Naive thymus-derived CD4-positive, alpha-beta T cell (primary cell): ENCODE data around the gene CCDC61. TPM values are rescaled to one million over a fixed set of nuclear protein-coding genes. Genes with fewer than 3 reads are reported as not detected.

Experiments
- ATAC-seq: fragments of 150-1000 bp; cut with Tn5 transposase; 2 replicates; pipeline ENCODE4 v1.10.0; 2021; ENCODE audit warnings: mild to moderate bottlenecking, moderate library complexity
- CTCF ChIA-PET: fragments of 350-600 bp; sonication (Branson Sonifier 250); formaldehyde crosslinking; loops from one replicate; lab custom pipeline; 2021; ENCODE audit warnings: antibody characterized with exemption; lab: Charles Lee
- POLR2A ChIA-PET: fragments of 350-600 bp; sonication (Branson Sonifier 250); formaldehyde crosslinking; loops from one replicate; lab custom pipeline; 2021; ENCODE audit warnings: antibody characterized with exemption, inconsistent platforms; lab: Charles Lee
- DNase-seq, 9 donors: peaks; one replicate each; pipeline versions ENCODE4 v3.0.0 to v3.0.0-alpha.2; 2020 to 2022; ENCODE audit warnings: mixed read lengths in 1 of 9
- H3K27ac ChIP-seq: one replicate; pipeline ENCODE4 v1.7.0; 2013; ENCODE audit warnings: mild to moderate bottlenecking, low read depth, low read length, moderate library complexity
- H3K27me3 ChIP-seq, 2 donors: one replicate each; pipeline ENCODE4 v1.7.0; 2013; ENCODE audit warnings: low read length in 2 of 2, mild to moderate bottlenecking in 2 of 2, moderate library complexity in 2 of 2; ENCODE audit not compliant: control insufficient read depth in 2 of 2, insufficient read depth in 2 of 2
- H3K36me3 ChIP-seq, 3 experiments: 1 replicate in 2 of 3; 2 replicates in 1 of 3; pipeline ENCODE4 v1.7.0; 2013; ENCODE audit warnings: low read length in 3 of 3, mild to moderate bottlenecking in 3 of 3, moderate library complexity in 1 of 3; ENCODE audit not compliant: insufficient read depth in 3 of 3, control insufficient read depth in 2 of 3
- H3K4me1 ChIP-seq, 2 donors: one replicate each; pipeline ENCODE4 v1.7.0; 2013; ENCODE audit warnings: low read length in 2 of 2, mild to moderate bottlenecking in 2 of 2, moderate library complexity in 1 of 2; ENCODE audit not compliant: control insufficient read depth in 2 of 2, insufficient read depth in 2 of 2
- H3K4me3 ChIP-seq: 2 replicates; pipeline ENCODE4 v1.7.0; 2013; ENCODE audit warnings: mild to moderate bottlenecking, low read length
- H3K9me3 ChIP-seq, 3 experiments: 1 replicate in 2 of 3; 2 replicates in 1 of 3; pipeline ENCODE4 v1.7.0; 2013; ENCODE audit warnings: low read length in 3 of 3; ENCODE audit not compliant: control insufficient read depth in 2 of 3
- H3K27ac Mint-ChIP-seq, 9 donors: one replicate each; pipeline ENCODE4 v1.8.0; 2020 to 2022; ENCODE audit warnings: mixed read lengths in 9 of 9, mild to moderate bottlenecking in 8 of 9, moderate library complexity in 5 of 9, inconsistent platforms in 2 of 9
- H3K27me3 Mint-ChIP-seq, 5 donors: one replicate each; pipeline ENCODE4 v1.8.0; 2021 to 2022; ENCODE audit warnings: mixed read lengths in 5 of 5, mild to moderate bottlenecking in 1 of 5
- H3K36me3 Mint-ChIP-seq, 5 donors: one replicate each; pipeline ENCODE4 v1.8.0; 2020 to 2022; ENCODE audit warnings: mixed read lengths in 5 of 5, mild to moderate bottlenecking in 3 of 5, inconsistent platforms in 1 of 5
- H3K4me1 Mint-ChIP-seq, 7 donors: one replicate each; pipeline ENCODE4 v1.8.0; 2020 to 2022; ENCODE audit warnings: mixed read lengths in 7 of 7, mild to moderate bottlenecking in 3 of 7, inconsistent platforms in 1 of 7
- H3K4me3 Mint-ChIP-seq, 10 donors: one replicate each; pipeline ENCODE4 v1.8.0; 2020 to 2022; ENCODE audit warnings: mild to moderate bottlenecking in 10 of 10, mixed read lengths in 10 of 10, moderate library complexity in 6 of 10, inconsistent platforms in 2 of 10
- H3K9me3 Mint-ChIP-seq, 11 donors: one replicate each; pipeline ENCODE4 v1.8.0; 2020 to 2022; ENCODE audit warnings: mixed read lengths in 11 of 11, mild to moderate bottlenecking in 4 of 11, inconsistent platforms in 1 of 11, moderate library complexity in 1 of 11
- intact Hi-C, 2 donors: fragments of 100-400 bp; cut with micrococcal nuclease; formaldehyde crosslinking; loops; one replicate each; pipeline ENCODE4 v1.15.1; 2023
- polyA plus RNA-seq, 2 donors: library from polyadenylated mRNA; unstranded; fragments of 300-500 nt; fragmentation: Illumina TruSeq; gene quantifications; one replicate each; pipeline ENCODE4 v1.2.3, GENCODE V29; 2021
- total RNA-seq, 6 experiments: library from RNA in 5 of 6; stranded (reverse) in 5 of 6; gene quantifications; 1 replicate in 5 of 6; 2 replicates in 1 of 6; pipeline ENCODE4 v1.2.3 and lab custom pipeline; 2021 to 2026

Gene CCDC61
- total and polyA plus RNA-seq, 7 experiments from 2014 or later: 10.1 to 35.8 (median 15.6) TPM

GRCh38 chr19:45998834-45999233, 3.6 kb downstream of the CCDC61 start:
- H3K27ac ChIP-seq: no peak overlapping the region
- POLR2A ChIA-PET: no interaction called here
- Mint-ChIP-seq H3K4me3 (peak overlapping the region in 3 of 10 donors; percentile 2 to 85 (median 25)), H3K4me1 (peaks cover 12 to 34% (median 28%) of the 10 kb centered on the region in 7 donors), H3K36me3 (peaks cover 0 to 12% (median 6%) of the 10 kb centered on the region in 5 donors), H3K9me3 (no peaks in the 10 kb centered on the region), H3K27me3 (peaks cover 0 to 11% (median 0%) of the 10 kb centered on the region in 5 donors), H3K27ac (peak overlapping the region in 4 of 9 donors; percentile 30 to 88 (median 53))
- H3K27me3 ChIP-seq: no peaks in the 10 kb centered on the region
- no peak overlapping the region for H3K4me3 ChIP-seq
- no peak for ATAC-seq
- no peak for DNase-seq
- no peaks in the 10 kb centered on the region for H3K9me3 ChIP-seq
- intact Hi-C loops: loop anchor here (5.0 to 10.0 kb wide), 5 partner anchors 204 to 1346 kb away; partner anchors contain the start of genes CCDC9 (in 1 of the 2), DHX34 (in 1 of the 2), DMWD (in 1 of the 2) and POLR1G (in 1 of the 2)
- H3K4me1 ChIP-seq: peaks cover 5 to 9% of the 10 kb centered on the region in 2 donors
- H3K36me3 ChIP-seq: peaks cover 0 to 14% (median 0%) of the 10 kb centered on the region in 3 experiments
- CTCF ChIA-PET: interaction anchor here (0.6 kb wide), 1 partner anchor 1035 kb away, joined by 5 read pairs; no protein-coding TSS in a partner anchor

- peaks cover 0 to 11% (median 0%) of the 10 kb centered on the region in 5 donors for H3K27me3 Mint-ChIP-seq
- ChIA-PET CTCF (no interaction called here), POLR2A (no interaction called here)
- Histone ChIP-seq H3K27ac (no peak overlapping the region), H3K27me3 (no peaks in the 10 kb centered on the region), H3K36me3 (peaks cover 0 to 14% (median 0%) of the 10 kb centered on the region in 3 experiments), H3K4me3 (no peak overlapping the region), H3K9me3 (no peaks in the 10 kb centered on the region), H3K4me1 (peaks cover 5 to 9% of the 10 kb centered on the region in 2 donors)
- H3K36me3 Mint-ChIP-seq: peaks cover 0 to 12% (median 6%) of the 10 kb centered on the region in 5 donors
- DNase-seq (no peak), ATAC-seq (no peak)
- peak overlapping the region in 8 of 10 donors; percentile 14 to 87 (median 56) for H3K4me3 Mint-ChIP-seq
- H3K4me1 Mint-ChIP-seq: peaks cover 12 to 34% (median 28%) of the 10 kb centered on the region in 7 donors
- intact Hi-C loops: loop anchor here (5.0 to 10.0 kb wide), 5 partner anchors 205 to 1345 kb away; partner anchors contain the start of genes CCDC9 (in 1 of the 2), DHX34 (in 1 of the 2), DMWD (in 1 of the 2) and POLR1G (in 1 of the 2)
- H3K9me3 Mint-ChIP-seq: no peaks in the 10 kb centered on the region
- H3K27ac Mint-ChIP-seq: peak overlapping the region in 6 of 9 donors; percentile 30 to 70 (median 56)
These were observed 4.4 kb downstream of the CCDC61 start for GRCh38 chr19:45999653-46000121.

GRCh38 chr19:46000491-46001246, 5.4 kb downstream of the CCDC61 start:
- peak; percentile 35 to 80 (median 62) for DNase-seq
- peak overlapping the region; percentile 4 for H3K27ac ChIP-seq
- peaks cover 12 to 34% (median 28%) of the 10 kb centered on the region in 7 donors for H3K4me1 Mint-ChIP-seq
- peak; percentile 99 for ATAC-seq
- ChIA-PET POLR2A (no interaction called here), CTCF (no interaction called here)
- H3K4me1 ChIP-seq: peaks cover 5 to 8% of the 10 kb centered on the region in 2 donors
- H3K27me3 ChIP-seq: no peaks in the 10 kb centered on the region
- H3K4me3 ChIP-seq: peak overlapping the region; percentile 34
- peaks cover 0 to 17% (median 10%) of the 10 kb centered on the region in 5 donors for H3K36me3 Mint-ChIP-seq
- intact Hi-C loops: no loop called here
- peak overlapping the region in 7 of 9 donors; percentile 28 to 87 (median 67) for H3K27ac Mint-ChIP-seq
- no peaks in the 10 kb centered on the region for H3K9me3 ChIP-seq
- H3K36me3 ChIP-seq: peaks cover 0 to 14% (median 0%) of the 10 kb centered on the region in 3 experiments
- H3K27me3 Mint-ChIP-seq: peaks cover 0 to 11% (median 0%) of the 10 kb centered on the region in 5 donors
- H3K9me3 Mint-ChIP-seq: no peaks in the 10 kb centered on the region
- peak overlapping the region; percentile 46 to 87 (median 84) for H3K4me3 Mint-ChIP-seq

DNA sequence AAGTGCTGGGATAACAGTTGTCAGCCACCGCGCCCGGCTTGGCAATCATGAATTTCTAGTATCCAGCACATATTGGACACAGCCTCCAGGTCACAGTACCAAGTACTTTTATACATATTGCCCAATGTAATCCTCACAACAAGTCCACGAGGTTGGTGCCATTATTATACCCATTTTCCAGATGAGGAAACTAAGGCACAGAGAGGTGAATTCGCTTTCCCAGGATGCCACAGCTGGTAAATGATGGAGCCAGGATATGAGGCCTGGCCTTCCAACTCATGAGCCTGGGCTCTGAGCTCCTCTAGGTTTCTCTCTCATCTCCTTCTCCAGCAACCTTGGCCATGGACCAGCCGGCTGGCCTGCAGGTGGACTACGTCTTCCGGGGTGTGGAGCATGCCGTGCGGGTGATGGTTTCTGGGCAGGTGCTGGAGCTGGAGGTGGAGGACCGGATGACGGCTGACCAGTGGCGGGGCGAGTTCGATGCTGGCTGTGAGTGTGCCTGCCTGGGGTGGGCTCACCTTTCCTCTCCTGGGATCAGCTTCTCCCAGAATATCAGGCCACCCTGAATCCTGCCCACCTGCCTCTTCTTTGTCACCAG, 7.5 kb downstream of the CCDC61 start:
- Histone ChIP-seq H3K4me3 (no peak overlapping the region), H3K4me1 (peaks cover 0 to 4% of the 10 kb centered on the region in 2 donors), H3K36me3 (peaks cover 0 to 22% (median 0%) of the 10 kb centered on the region in 3 experiments), H3K27ac (no peak overlapping the region), H3K9me3 (no peaks in the 10 kb centered on the region), H3K27me3 (no peaks in the 10 kb centered on the region)
- Mint-ChIP-seq H3K27ac (no peak overlapping the region), H3K4me3 (no peak overlapping the region), H3K27me3 (peaks cover 0 to 11% (median 0%) of the 10 kb centered on the region in 5 donors), H3K4me1 (peaks cover 12 to 31% (median 27%) of the 10 kb centered on the region in 7 donors), H3K9me3 (no peaks in the 10 kb centered on the region), H3K36me3 (peaks cover 0 to 23% (median 6%) of the 10 kb centered on the region in 5 donors)
- DNase-seq (no peak), ATAC-seq (no peak)
- intact Hi-C loops: no loop called here
- ChIA-PET CTCF (interaction anchor here (0.6 kb wide), 1 partner anchor 152 kb away, joined by 3 read pairs; no protein-coding TSS in a partner anchor), POLR2A (interaction anchor here (0.7 kb wide), 1 partner anchor 100 kb away, joined by 4 read pairs; the partner anchor contains the start of gene MYPOP)

GRCh38 chr19:46006411-46006810, 11.1 kb downstream of the CCDC61 start:
- Histone ChIP-seq H3K27ac (no peak overlapping the region), H3K4me3 (no peak overlapping the region), H3K9me3 (no peaks in the 10 kb centered on the region), H3K27me3 (no peaks in the 10 kb centered on the region), H3K36me3 (peaks cover 0 to 34% (median 0%) of the 10 kb centered on the region in 3 experiments), H3K4me1 (no peaks in the 10 kb centered on the region)
- CTCF ChIA-PET: no interaction called here
- H3K27me3 Mint-ChIP-seq: no peaks in the 10 kb centered on the region
- H3K36me3 Mint-ChIP-seq: peaks cover 3 to 43% (median 22%) of the 10 kb centered on the region in 5 donors
- peaks cover 0 to 6% (median under 1%) of the 10 kb centered on the region in 7 donors for H3K4me1 Mint-ChIP-seq
- no peak for DNase-seq
- intact Hi-C loops: no loop called here
- H3K27ac Mint-ChIP-seq: no peak overlapping the region
- POLR2A ChIA-PET: no interaction called here
- no peak for ATAC-seq
- H3K9me3 Mint-ChIP-seq: no peaks in the 10 kb centered on the region
- no peak overlapping the region for H3K4me3 Mint-ChIP-seq
